Trophoblast cell (in vitro differentiated cells and primary cell): ENCODE results near the gene DTNBP1.
A peak's percentile ranks its signal among the peaks of the same experiment; 100 is the strongest.

Experiments used
- DNase-seq, 2 donors: peaks; one replicate each; pipeline ENCODE4 v3.0.0-alpha.2; 2016
- H2AFZ ChIP-seq: 2 replicates; pipeline ENCODE4 v1.6.1; 2013; ENCODE audit warnings: low read length, moderate library complexity, mild to moderate bottlenecking; ENCODE audit not compliant: insufficient read depth, poor library complexity
- H2AK5ac ChIP-seq: 2 replicates; pipeline ENCODE4 v1.6.1; 2013; ENCODE audit warnings: mild to moderate bottlenecking, low read length
- H2BK120ac ChIP-seq: 2 replicates; pipeline ENCODE4 v1.6.1; 2013; ENCODE audit warnings: low read length, mild to moderate bottlenecking, moderate library complexity; ENCODE audit not compliant: insufficient read depth, poor library complexity
- H2BK12ac ChIP-seq: 2 replicates; pipeline ENCODE4 v1.6.1; 2013; ENCODE audit warnings: mild to moderate bottlenecking, low read length, moderate library complexity
- H2BK5ac ChIP-seq: 2 replicates; pipeline ENCODE4 v1.6.1; 2013; ENCODE audit warnings: low read length, low read depth, moderate library complexity, mild to moderate bottlenecking; ENCODE audit not compliant: poor library complexity
- H3K14ac ChIP-seq: 2 replicates; pipeline ENCODE4 v1.6.1; 2013; ENCODE audit warnings: mild to moderate bottlenecking, low read length
- H3K18ac ChIP-seq: 2 replicates; pipeline ENCODE4 v1.6.1; 2013; ENCODE audit warnings: mild to moderate bottlenecking, low read length
- H3K23ac ChIP-seq: 2 replicates; pipeline ENCODE4 v1.6.1; 2013; ENCODE audit warnings: low read length
- H3K27ac ChIP-seq: 2 replicates; pipeline ENCODE4 v1.5.1; 2013; ENCODE audit warnings: low read depth, mild to moderate bottlenecking, inconsistent platforms, low read length, moderate library complexity
- H3K27me3 ChIP-seq: 2 replicates; pipeline ENCODE4 v1.6.1; 2013; ENCODE audit warnings: inconsistent platforms, mild to moderate bottlenecking, low read length, moderate library complexity; ENCODE audit not compliant: insufficient read depth
- H3K36me3 ChIP-seq, 2 experiments: 1 replicate in 1 of 2; 2 replicates in 1 of 2; pipeline ENCODE4 v1.6.1; 2013; ENCODE audit warnings: low read length in 2 of 2, mild to moderate bottlenecking in 2 of 2, moderate library complexity in 1 of 2; ENCODE audit not compliant: insufficient read depth in 2 of 2, control insufficient read depth in 1 of 2
- H3K4ac ChIP-seq: 2 replicates; pipeline ENCODE4 v1.6.1; 2013; ENCODE audit warnings: low read depth, mild to moderate bottlenecking, low read length, moderate library complexity
- H3K4me1 ChIP-seq, 2 experiments: 1 replicate in 1 of 2; 2 replicates in 1 of 2; pipeline ENCODE4 v1.6.1; 2013; ENCODE audit warnings: low read length in 2 of 2, mild to moderate bottlenecking in 2 of 2, moderate library complexity in 1 of 2; ENCODE audit not compliant: insufficient read depth in 2 of 2, control insufficient read depth in 1 of 2
- H3K4me2 ChIP-seq: 2 replicates; pipeline ENCODE4 v1.6.1; 2013; ENCODE audit warnings: inconsistent platforms, mild to moderate bottlenecking, low read length, moderate library complexity
- H3K4me3 ChIP-seq: 2 replicates; pipeline ENCODE4 v1.5.1; 2013; ENCODE audit warnings: mild to moderate bottlenecking, low read depth, low read length, inconsistent platforms
- H3K79me1 ChIP-seq: one replicate; pipeline ENCODE4 v1.6.1; 2013; ENCODE audit warnings: low read length
- H3K79me2 ChIP-seq: 2 replicates; pipeline ENCODE4 v1.6.1; 2013; ENCODE audit warnings: low read length, mild to moderate bottlenecking; ENCODE audit not compliant: control insufficient read depth, insufficient read depth, poor library complexity
- H3K9ac ChIP-seq: 2 replicates; pipeline ENCODE4 v1.6.1; 2013; ENCODE audit warnings: mild to moderate bottlenecking, low read length
- H3K9me3 ChIP-seq: 2 replicates; pipeline ENCODE4 v1.6.1; 2013; ENCODE audit warnings: low read depth, mild to moderate bottlenecking, control low read depth, inconsistent platforms, low read length; ENCODE audit not compliant: insufficient read depth
- H4K12ac ChIP-seq: 2 replicates; pipeline ENCODE4 v1.6.1; 2013; ENCODE audit warnings: low read depth, mild to moderate bottlenecking, low read length, moderate library complexity
- H4K8ac ChIP-seq: 2 replicates; pipeline ENCODE4 v1.6.1; 2013; ENCODE audit warnings: low read depth, mild to moderate bottlenecking, low read length, moderate library complexity
- H4K91ac ChIP-seq: one replicate; pipeline ENCODE4 v1.6.1; 2013; ENCODE audit warnings: low read depth, mild to moderate bottlenecking, low read length, moderate library complexity
- WGBS: extraction: QIAGEN DNeasy Blood & Tissue Kit; methylation state at CpG from one replicate; pipeline ENCODE4 v1.1.7; 2013; ENCODE audit warnings: missing lambda C conversion rate; ENCODE audit not compliant: insufficient read length, insufficient coverage; ENCODE audit errors: extremely low coverage; 5-methylcytosine and 5-hydroxymethylcytosine counted together

Gene DTNBP1

DNA sequence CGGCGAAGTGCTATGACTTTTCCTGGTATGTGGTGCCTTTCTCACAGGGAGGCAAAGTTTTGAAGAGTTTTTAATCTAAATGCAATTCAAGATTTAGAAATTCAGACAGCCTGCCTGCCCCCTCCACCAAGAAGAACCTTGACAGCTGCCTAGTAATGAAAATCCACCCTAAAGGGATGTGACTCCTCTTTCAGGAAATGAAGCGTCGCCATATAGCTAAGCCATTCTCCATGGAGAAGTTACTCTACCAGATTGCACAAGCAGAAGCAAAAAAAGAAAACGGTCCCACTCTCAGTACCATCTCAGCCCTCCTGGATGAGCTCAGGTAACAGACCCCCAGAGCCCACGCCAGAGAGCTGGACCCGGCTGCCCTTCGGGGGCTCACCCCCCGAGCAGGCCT lies 150.1 kb downstream of the DTNBP1 start:
- Histone ChIP-seq H3K36me3 (peaks cover 65 to 67% of the 10 kb centered on the region in 2 experiments), H3K9ac (no peak overlapping the region), H3K14ac (no peak overlapping the region), H4K8ac (no peak overlapping the region), H4K91ac (no peak overlapping the region), H3K18ac (no peak overlapping the region), H2BK5ac (no peak overlapping the region), H3K4me2 (no peak overlapping the region), H2AFZ (no peak overlapping the region), H3K4me1 (peaks cover 8% of the 10 kb centered on the region in 2 experiments), H3K27ac (no peak overlapping the region), H3K79me2 (no peaks in the 10 kb centered on the region), H3K9me3 (no peaks in the 10 kb centered on the region), H3K79me1 (no peaks in the 10 kb centered on the region), H2BK12ac (no peak overlapping the region), H3K4me3 (no peak overlapping the region), H3K4ac (no peak overlapping the region), H3K23ac (no peak overlapping the region), H4K12ac (no peak overlapping the region), H2AK5ac (no peak overlapping the region), H2BK120ac (no peak overlapping the region), H3K27me3 (no peaks in the 10 kb centered on the region)
- no CpG with 5 or more reads among the region's 9 CpGs for WGBS
- DNase-seq: no peak

DNA sequence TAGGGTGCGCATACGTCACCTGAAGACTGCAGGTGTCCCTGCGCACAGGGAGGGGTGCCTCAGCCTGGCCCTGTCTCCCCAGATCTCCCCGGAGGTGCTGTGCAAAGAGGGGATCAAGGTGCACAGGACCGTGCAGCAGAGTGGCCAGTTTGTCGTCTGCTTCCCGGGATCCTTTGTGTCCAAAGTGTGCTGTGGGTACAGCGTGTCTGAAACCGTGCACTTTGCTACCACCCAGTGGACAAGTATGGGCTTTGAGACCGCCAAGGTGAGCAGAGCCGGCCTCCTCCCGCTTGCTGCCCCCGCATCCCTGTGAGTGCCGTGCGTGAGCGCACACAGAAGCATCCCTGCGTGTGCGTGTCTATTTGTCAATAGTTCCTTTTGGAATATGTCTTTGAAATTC lies 150.7 kb downstream of the DTNBP1 start:
- no CpG with 5 or more reads among the region's 18 CpGs for WGBS
- H3K4me1 ChIP-seq: peaks cover 5 to 6% of the 10 kb centered on the region in 2 experiments

DNA sequence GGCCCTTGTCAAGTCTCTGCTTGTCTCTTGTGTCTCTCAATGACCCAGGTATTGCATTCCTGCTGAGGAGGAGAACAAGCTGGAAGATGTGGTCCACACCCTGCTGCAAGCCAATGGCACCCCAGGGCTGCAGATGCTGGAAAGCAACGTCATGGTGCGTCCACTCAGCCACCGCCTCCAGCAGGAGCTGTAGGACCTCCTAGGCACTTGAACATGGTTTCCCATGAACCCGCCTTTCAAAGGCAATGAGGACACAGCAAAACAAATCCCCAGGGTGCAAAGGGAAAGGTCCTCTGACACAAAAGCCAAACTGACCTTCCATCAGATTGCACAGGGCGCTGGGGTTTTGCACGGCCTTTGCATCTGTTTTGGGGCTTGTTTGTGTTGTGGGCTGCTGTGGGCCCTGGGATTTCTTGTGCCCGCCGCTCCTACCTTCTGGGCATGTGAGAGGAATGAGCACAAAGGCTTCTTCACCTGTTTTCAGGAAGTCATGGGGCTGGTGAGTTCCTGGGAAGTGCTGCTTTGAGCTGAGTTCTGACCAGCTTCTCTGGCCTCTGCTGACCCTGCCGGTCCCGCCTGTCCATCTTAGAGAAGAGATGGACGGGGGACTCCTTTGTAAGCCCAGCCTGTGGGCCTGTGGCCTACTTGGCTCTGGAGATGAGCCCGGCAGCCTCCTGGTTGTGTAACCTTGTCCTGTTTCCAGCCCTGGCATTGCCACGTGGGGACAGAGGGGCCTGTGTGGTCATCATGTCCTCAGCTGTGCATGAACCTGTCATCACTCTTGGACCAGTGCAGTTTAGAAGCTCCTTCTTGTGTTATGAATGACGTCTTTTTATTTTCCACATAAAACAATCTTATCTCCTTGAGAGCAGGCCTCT lies 151.3 kb downstream of the DTNBP1 start:
- H3K4ac ChIP-seq: no peak overlapping the region
- no peak overlapping the region for H4K91ac ChIP-seq
- no peak overlapping the region for H2BK120ac ChIP-seq
- H3K4me3 ChIP-seq: no peak overlapping the region
- H3K27ac ChIP-seq: no peak overlapping the region
- H3K4me2 ChIP-seq: no peak overlapping the region
- H2BK5ac ChIP-seq: no peak overlapping the region
- H2AFZ ChIP-seq: no peak overlapping the region
- no peak overlapping the region for H2BK12ac ChIP-seq
- H3K79me1 ChIP-seq: no peaks in the 10 kb centered on the region
- peaks cover 62 to 67% of the 10 kb centered on the region in 2 experiments for H3K36me3 ChIP-seq
- no peaks in the 10 kb centered on the region for H3K27me3 ChIP-seq
- H4K8ac ChIP-seq: no peak overlapping the region
- no peak overlapping the region for H3K23ac ChIP-seq
- no peak overlapping the region for H4K12ac ChIP-seq
- peaks cover 4 to 6% of the 10 kb centered on the region in 2 experiments for H3K4me1 ChIP-seq
- DNase-seq: no peak
- WGBS: no CpG with 5 or more reads among the region's 14 CpGs
- H3K9ac ChIP-seq: no peak overlapping the region
- H3K14ac ChIP-seq: no peak overlapping the region
- H3K18ac ChIP-seq: no peak overlapping the region
- no peaks in the 10 kb centered on the region for H3K79me2 ChIP-seq
- no peak overlapping the region for H2AK5ac ChIP-seq
- H3K9me3 ChIP-seq: no peaks in the 10 kb centered on the region

More for the DNA sequence above, 150.7 kb downstream of the DTNBP1 start:
- Histone ChIP-seq H2BK5ac (no peak overlapping the region), H2BK12ac (no peak overlapping the region), H2AK5ac (no peak overlapping the region), H3K27ac (no peak overlapping the region), H3K9ac (no peak overlapping the region), H3K4ac (no peak overlapping the region), H3K4me3 (no peak overlapping the region), H3K79me2 (no peaks in the 10 kb centered on the region), H3K27me3 (no peaks in the 10 kb centered on the region), H4K12ac (no peak overlapping the region), H3K18ac (no peak overlapping the region), H3K9me3 (no peaks in the 10 kb centered on the region), H3K36me3 (peaks cover 62 to 67% of the 10 kb centered on the region in 2 experiments), H3K79me1 (no peaks in the 10 kb centered on the region), H3K14ac (no peak overlapping the region), H4K91ac (no peak overlapping the region), H3K4me2 (no peak overlapping the region), H2BK120ac (no peak overlapping the region), H2AFZ (no peak overlapping the region), H3K23ac (no peak overlapping the region), H4K8ac (no peak overlapping the region)
- peak in 1 of 2 donors; percentile 22 for DNase-seq

GRCh38 chr6:15510536-15511247 lies 152.1 kb downstream of the DTNBP1 start:
- Histone ChIP-seq H2BK120ac (no peak overlapping the region), H3K27ac (no peak overlapping the region), H4K12ac (no peak overlapping the region), H4K91ac (no peak overlapping the region), H3K4ac (no peak overlapping the region), H4K8ac (no peak overlapping the region), H3K23ac (no peak overlapping the region), H2AFZ (no peak overlapping the region), H3K79me2 (no peaks in the 10 kb centered on the region), H3K79me1 (no peaks in the 10 kb centered on the region), H3K9me3 (no peaks in the 10 kb centered on the region), H2AK5ac (no peak overlapping the region), H3K27me3 (no peaks in the 10 kb centered on the region), H2BK5ac (no peak overlapping the region), H3K4me3 (no peak overlapping the region), H3K14ac (no peak overlapping the region), H3K18ac (no peak overlapping the region), H3K36me3 (peaks cover 61 to 70% of the 10 kb centered on the region in 2 experiments), H3K4me1 (peaks cover 0 to 3% of the 10 kb centered on the region in 2 experiments), H3K9ac (no peak overlapping the region), H3K4me2 (no peak overlapping the region), H2BK12ac (no peak overlapping the region)
- no peak for DNase-seq
- no CpG with 5 or more reads among the region's 16 CpGs for WGBS
